ENCODE data around the gene DCAF8. TPM values are rescaled to one million over a fixed set of nuclear protein-coding genes. Genes with fewer than 3 reads are reported as not detected.

Gene DCAF8
- total RNA-seq, 1 donor from 2014 or later: 130 TPM

GRCh38 chr1:160196143-160196542, 66.2 kb downstream of the DCAF8 start:
- Mint-ChIP-seq H3K27me3 (ENCODE audit: low read depth) (no peaks in the 10 kb centered on the region), H3K27ac (ENCODE audit: unreplicated experiment) (no peak overlapping the region), H3K4me3 (no peak overlapping the region), H3K4me1 (no peaks in the 10 kb centered on the region), H3K9me3 (no peaks in the 10 kb centered on the region), H3K36me3 (ENCODE audit: low read depth) (no peaks in the 10 kb centered on the region)
- DNase-seq (ENCODE audit: low read depth, low spot score): no peak
- no peak for TF ChIP-seq CTCF (conservative IDR thresholded peaks at IDR 0.05)

- Mint-ChIP-seq H3K4me1 (peaks cover 3% of the 10 kb centered on the region), H3K27me3 (ENCODE audit: low read depth) (no peaks in the 10 kb centered on the region), H3K27ac (ENCODE audit: unreplicated experiment) (no peak overlapping the region), H3K9me3 (no peaks in the 10 kb centered on the region), H3K4me3 (no peak overlapping the region), H3K36me3 (ENCODE audit: low read depth) (no peaks in the 10 kb centered on the region)
- no peak for TF ChIP-seq CTCF (conservative IDR thresholded peaks at IDR 0.05)
- DNase-seq (ENCODE audit: low read depth, low spot score): no peak
Measured at GRCh38 chr1:160194737-160195059, 67.7 kb downstream of the DCAF8 start.

- TF ChIP-seq CTCF (conservative IDR thresholded peaks at IDR 0.05): no peak
- no peaks in the 10 kb centered on the region for H3K27me3 Mint-ChIP-seq (ENCODE audit: low read depth)
- no peaks in the 10 kb centered on the region for H3K9me3 Mint-ChIP-seq
- H3K36me3 Mint-ChIP-seq (ENCODE audit: low read depth): no peaks in the 10 kb centered on the region
- H3K4me3 Mint-ChIP-seq: no peak overlapping the region
- DNase-seq (ENCODE audit: low read depth, low spot score): no peak
- peaks cover 9% of the 10 kb centered on the region for H3K4me1 Mint-ChIP-seq
- no peak overlapping the region for H3K27ac Mint-ChIP-seq (ENCODE audit: unreplicated experiment)
Measured at GRCh38 chr1:160193832-160194736, 68.3 kb downstream of the DCAF8 start.

GRCh38 chr1:160193091-160193819, 69.1 kb downstream of the DCAF8 start:
- no peak overlapping the region for H3K27ac Mint-ChIP-seq (ENCODE audit: unreplicated experiment)
- no peak overlapping the region for H3K4me3 Mint-ChIP-seq

GRCh38 chr1:160192234-160192633, 70.1 kb downstream of the DCAF8 start:
- Mint-ChIP-seq H3K27ac (ENCODE audit: unreplicated experiment) (no peak overlapping the region), H3K36me3 (ENCODE audit: low read depth) (no peaks in the 10 kb centered on the region), H3K9me3 (no peaks in the 10 kb centered on the region), H3K4me3 (no peak overlapping the region), H3K27me3 (ENCODE audit: low read depth) (no peaks in the 10 kb centered on the region), H3K4me1 (peaks cover 10% of the 10 kb centered on the region)
- no peak for TF ChIP-seq CTCF (conservative IDR thresholded peaks at IDR 0.05)
- no peak for DNase-seq (ENCODE audit: low read depth, low spot score)

More at GRCh38 chr1:160193091-160193819, 69.1 kb downstream of the DCAF8 start:
- peak; percentile 92 for TF ChIP-seq CTCF (conservative IDR thresholded peaks at IDR 0.05)
- H3K4me1 Mint-ChIP-seq: peaks cover 10% of the 10 kb centered on the region
- H3K9me3 Mint-ChIP-seq: no peaks in the 10 kb centered on the region
- H3K27me3 Mint-ChIP-seq (ENCODE audit: low read depth): no peaks in the 10 kb centered on the region
- peak; percentile 98 for DNase-seq (ENCODE audit: low read depth, low spot score)
- no peaks in the 10 kb centered on the region for H3K36me3 Mint-ChIP-seq (ENCODE audit: low read depth)
